ENCODE data around the gene CDIPT. TPM values are rescaled to one million over a fixed set of nuclear protein-coding genes. Genes with fewer than 3 reads are reported as not detected.
"Not testable (repeated sequence)": the region's sequence is repeated elsewhere in the genome, so short reads cannot be mapped to it uniquely, and the experiment has no call there.

Gene CDIPT
- total RNA-seq, 1 donor from 2014 or later: 68.6 TPM

- Histone ChIP-seq H3K4me1 (peaks cover 10% of the 10 kb centered on the region), H3K9me3 (replicated peaks) (no peaks in the 10 kb centered on the region), H3K36me3 (no peaks in the 10 kb centered on the region), H3K27me3 (ENCODE audit: low read depth) (peaks cover 57% of the 10 kb centered on the region), H3K27ac (replicated peaks) (no peak overlapping the region), H3K4me3 (no peak overlapping the region)
- intact Hi-C loops (cut with micrococcal nuclease): no loop called here
- DNase-seq: no peak
- no peak for TF ChIP-seq CTCF (IDR thresholded peaks at IDR 0.05; ENCODE audit: borderline replicate concordance)
Observed at GRCh38 chr16:29875206-29875605, 12.2 kb upstream of the CDIPT start.

- peaks cover 38% of the 10 kb centered on the region for H3K27me3 ChIP-seq (ENCODE audit: low read depth)
- H3K4me3 ChIP-seq: no peak overlapping the region
- no peak for DNase-seq
- no peak overlapping the region for H3K27ac ChIP-seq (replicated peaks)
- H3K9me3 ChIP-seq (replicated peaks): no peaks in the 10 kb centered on the region
- intact Hi-C loops (cut with micrococcal nuclease): no loop called here
- H3K36me3 ChIP-seq: no peaks in the 10 kb centered on the region
- no peak for TF ChIP-seq CTCF (IDR thresholded peaks at IDR 0.05; ENCODE audit: borderline replicate concordance)
- H3K4me1 ChIP-seq: peaks cover 10% of the 10 kb centered on the region
Observed at GRCh38 chr16:29873319-29873718, 10.3 kb upstream of the CDIPT start.

- H3K36me3 ChIP-seq: no peaks in the 10 kb centered on the region
- peaks cover 7% of the 10 kb centered on the region for H3K4me1 ChIP-seq
- peaks cover 25% of the 10 kb centered on the region for H3K27me3 ChIP-seq (ENCODE audit: low read depth)
- DNase-seq: no peak
- H3K27ac ChIP-seq (replicated peaks): no peak overlapping the region
- no peak overlapping the region for H3K4me3 ChIP-seq
- no peak for TF ChIP-seq CTCF (IDR thresholded peaks at IDR 0.05; ENCODE audit: borderline replicate concordance)
- no peaks in the 10 kb centered on the region for H3K9me3 ChIP-seq (replicated peaks)
- intact Hi-C loops (cut with micrococcal nuclease): no loop called here
Observed at GRCh38 chr16:29871822-29872546, 9.0 kb upstream of the CDIPT start.

GRCh38 chr16:29869067-29869466 is 6.0 kb upstream of the CDIPT start:
- H3K27me3 ChIP-seq (ENCODE audit: low read depth); H3K27ac ChIP-seq (replicated peaks); H3K4me3 ChIP-seq; H3K36me3 ChIP-seq; DNase-seq; H3K4me1 ChIP-seq; intact Hi-C loops (cut with micrococcal nuclease); H3K9me3 ChIP-seq (replicated peaks): not testable (repeated sequence)

GRCh38 chr16:29868396-29869009 is 5.5 kb upstream of the CDIPT start:
- H3K4me3 ChIP-seq: no peak overlapping the region
- TF ChIP-seq CTCF (IDR thresholded peaks at IDR 0.05; ENCODE audit: borderline replicate concordance): no peak
- H3K4me1 ChIP-seq: peaks cover 4% of the 10 kb centered on the region
- H3K36me3 ChIP-seq: no peaks in the 10 kb centered on the region
- intact Hi-C loops (cut with micrococcal nuclease): no loop called here
- no peak overlapping the region for H3K27ac ChIP-seq (replicated peaks)
- no peak for DNase-seq
- no peaks in the 10 kb centered on the region for H3K9me3 ChIP-seq (replicated peaks)
- no peaks in the 10 kb centered on the region for H3K27me3 ChIP-seq (ENCODE audit: low read depth)

- no peak overlapping the region for H3K27ac ChIP-seq (replicated peaks)
- TF ChIP-seq CTCF (IDR thresholded peaks at IDR 0.05; ENCODE audit: borderline replicate concordance): no peak
- H3K36me3 ChIP-seq: peaks cover 22% of the 10 kb centered on the region
- no peak overlapping the region for H3K4me3 ChIP-seq
- no peaks in the 10 kb centered on the region for H3K27me3 ChIP-seq (ENCODE audit: low read depth)
- no peaks in the 10 kb centered on the region for H3K9me3 ChIP-seq (replicated peaks)
- DNase-seq: no peak
- peaks cover 31% of the 10 kb centered on the region for H3K4me1 ChIP-seq
- intact Hi-C loops (cut with micrococcal nuclease): no loop called here
Observed at GRCh38 chr16:29864205-29864604, 1.2 kb upstream of the CDIPT start.

Measured in left ventricle myocardium inferior (tissue), 1 donor.